Inferior parietal cortex (tissue), 1 donor: Measurements from ENCODE around the gene LNX2.

Experiments
- DNase-seq: peaks from one replicate; pipeline ENCODE4 v3.0.0-alpha.2; 2016; ENCODE audit errors: extremely low spot score

Gene LNX2

DNA sequence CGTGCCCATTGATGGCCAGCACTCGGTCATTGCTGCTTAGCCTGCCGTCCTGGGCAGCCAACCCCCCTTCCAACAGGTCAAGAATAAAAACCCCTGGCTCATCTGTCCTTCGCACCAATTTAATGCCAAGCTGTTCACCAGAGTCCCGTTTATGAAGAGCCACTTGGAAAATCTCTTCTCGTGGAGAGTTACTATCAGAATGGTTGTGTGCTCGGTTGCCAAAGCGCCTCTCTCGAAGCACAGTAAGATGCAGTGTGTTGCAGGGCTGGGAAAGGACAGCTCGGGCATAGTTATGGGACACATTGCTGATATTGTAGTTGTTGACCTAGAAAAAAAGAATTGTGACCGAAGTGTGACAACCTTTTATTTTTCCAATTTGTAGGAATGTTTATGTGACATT lies 57.9 kb downstream of the LNX2 start:
- DNase-seq: no peak

DNA sequence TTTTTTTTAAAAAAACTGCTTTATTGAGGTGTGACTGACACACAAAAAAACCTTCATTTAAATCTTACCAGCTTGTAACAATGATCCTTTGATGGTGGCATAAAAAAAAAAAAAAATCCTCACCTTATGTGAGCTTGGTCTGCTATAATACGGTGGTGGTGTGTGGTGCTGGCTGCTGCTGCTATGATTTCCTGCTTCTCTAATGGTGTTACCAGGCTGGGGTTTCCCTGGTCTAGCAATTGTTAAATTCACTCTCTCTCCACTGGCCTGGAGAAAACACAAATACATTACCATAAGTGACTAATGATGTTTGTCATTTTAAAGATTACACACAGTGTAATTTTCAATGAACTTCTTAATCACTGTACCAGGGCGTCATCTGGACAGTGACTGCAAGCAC lies 60.6 kb downstream of the LNX2 start:
- no peak for DNase-seq

DNA sequence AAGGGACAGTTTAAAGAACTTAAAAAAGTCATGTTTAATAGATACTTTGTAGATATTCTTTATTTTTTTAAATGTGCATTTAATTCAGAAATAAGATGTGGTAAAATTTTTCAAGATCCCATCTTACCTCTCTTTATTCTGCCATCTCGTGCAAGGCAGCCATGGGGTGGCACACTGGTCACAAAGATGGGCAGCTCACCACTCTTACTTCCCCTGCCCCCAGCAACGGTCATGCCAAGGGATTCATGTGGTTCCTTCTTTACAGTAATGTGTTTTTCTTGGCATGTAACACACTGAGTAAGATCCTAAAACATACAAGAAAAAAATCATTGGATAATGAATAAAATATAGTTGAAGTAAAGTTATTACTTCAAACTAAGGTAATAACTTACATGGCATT lies 64.2 kb downstream of the LNX2 start:
- DNase-seq: no peak

DNA sequence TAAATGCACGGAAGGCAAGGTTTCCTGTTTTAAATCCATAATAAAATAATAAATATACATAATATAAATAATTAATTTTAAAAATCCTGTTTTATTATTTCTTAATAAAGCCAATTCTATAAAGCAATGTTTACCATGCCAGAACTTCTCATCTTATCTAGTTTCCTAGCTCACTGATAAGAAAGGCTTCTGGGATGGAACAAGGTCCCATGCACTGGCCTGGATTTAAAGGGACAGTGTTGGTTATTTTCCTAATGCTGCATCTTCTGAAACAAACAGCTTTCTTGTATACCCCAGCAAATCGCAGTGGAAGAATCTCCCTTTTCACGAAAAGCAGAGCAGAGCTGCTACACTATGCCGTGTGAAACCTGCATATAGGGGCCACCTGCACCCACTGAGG lies 68.8 kb downstream of the LNX2 start:
- DNase-seq: no peak

DNA sequence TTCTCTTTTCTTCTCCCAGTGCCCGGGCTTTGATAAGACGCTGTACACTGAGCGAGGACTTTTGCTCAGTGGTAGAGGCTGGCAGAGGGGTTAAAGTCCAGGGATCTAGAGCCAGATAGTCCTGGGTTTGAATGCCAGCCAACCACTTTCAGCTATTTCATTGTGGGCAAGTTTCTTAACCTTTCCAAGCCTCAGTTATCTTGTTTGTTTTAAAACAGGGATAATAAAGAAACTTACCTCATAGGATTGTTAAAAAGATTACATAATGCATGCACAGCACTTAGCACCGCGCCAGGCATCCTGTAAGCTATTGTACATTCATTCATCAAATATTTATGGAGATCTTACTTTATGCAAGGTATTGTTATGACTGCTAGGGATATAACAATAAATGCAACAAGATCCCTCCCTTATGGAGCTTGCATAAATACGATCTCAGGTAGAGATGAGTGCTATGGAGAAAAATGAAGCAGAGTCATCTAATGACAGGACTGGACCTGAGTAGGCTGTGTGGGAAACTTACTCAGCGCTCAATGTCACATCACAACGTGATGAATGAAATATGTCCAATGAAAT lies 70.8 kb downstream of the LNX2 start:
- no peak for DNase-seq

DNA sequence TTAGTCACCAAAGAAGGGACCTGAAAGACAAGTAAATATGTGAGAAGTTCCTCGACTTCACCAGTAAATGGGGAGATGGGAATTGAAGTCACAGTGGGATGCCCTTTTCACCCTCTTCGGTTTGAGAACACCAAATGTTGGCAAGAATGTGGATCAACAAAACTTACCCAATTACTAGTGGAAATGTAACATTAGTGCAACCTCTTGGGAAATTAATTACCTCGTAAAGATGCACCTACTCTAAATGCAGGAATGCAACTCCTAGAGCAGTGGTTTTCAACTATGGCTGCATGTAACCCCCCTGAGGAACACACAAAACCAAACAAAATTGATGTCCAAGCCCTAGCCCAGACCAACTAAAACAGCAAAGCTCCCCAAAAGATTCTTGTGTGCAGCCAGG lies 78.1 kb downstream of the LNX2 start:
- no peak for DNase-seq

DNA sequence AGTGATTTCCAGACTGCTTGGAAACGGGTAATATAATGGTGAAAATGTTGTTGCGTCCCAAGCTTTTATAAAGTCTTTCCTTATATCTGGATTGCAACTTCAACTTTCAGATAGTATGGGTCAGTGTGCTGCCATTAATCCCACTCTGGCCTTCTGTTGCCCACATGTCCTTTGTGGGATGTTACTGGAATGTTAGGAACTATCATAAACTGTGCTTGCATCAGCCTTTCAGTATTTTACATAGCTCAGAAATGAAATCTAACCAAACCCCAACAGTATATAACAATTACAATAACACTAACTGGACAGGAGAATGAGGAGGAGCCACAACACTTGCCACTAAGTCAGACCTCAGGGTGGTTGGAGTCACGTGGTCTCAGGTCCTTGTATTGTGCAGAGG lies 78.9 kb downstream of the LNX2 start:
- no peak for DNase-seq

DNA sequence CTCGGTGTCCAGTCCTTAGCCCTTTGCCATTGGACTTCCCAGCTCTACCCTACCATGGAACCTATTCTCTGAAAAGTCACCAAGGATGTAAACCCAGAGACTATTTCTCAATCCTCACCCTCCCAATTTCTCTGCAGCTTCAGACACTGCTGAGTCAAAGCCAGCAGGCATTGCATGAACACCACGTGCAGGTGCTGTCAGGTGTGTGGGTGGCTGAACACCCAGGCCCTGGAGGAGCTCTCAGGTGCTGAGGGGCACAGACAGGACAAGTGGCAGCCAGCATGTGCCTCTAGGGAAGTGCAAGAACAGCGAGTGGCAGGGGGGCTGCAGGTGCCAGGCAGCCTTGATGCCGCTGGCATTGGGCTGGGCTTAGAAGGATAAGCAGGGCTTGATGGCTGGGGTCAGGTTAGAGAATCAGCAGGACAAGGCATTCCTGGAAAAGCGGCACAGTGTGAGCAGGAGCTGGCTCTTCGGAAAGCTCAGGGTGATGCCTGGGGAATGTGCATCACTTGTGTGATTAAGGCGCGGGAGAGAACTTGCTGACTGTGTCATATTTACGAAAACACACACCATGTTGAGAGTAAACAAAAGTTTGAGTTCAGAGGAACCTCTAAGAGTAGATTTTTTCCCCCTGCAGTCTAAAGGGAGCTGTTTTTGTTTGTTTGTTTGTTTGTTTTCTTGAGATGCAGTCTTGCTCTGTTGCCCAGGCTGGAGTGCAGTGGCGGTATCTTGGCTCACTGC lies 83.8 kb downstream of the LNX2 start:
- no peak for DNase-seq

DNA sequence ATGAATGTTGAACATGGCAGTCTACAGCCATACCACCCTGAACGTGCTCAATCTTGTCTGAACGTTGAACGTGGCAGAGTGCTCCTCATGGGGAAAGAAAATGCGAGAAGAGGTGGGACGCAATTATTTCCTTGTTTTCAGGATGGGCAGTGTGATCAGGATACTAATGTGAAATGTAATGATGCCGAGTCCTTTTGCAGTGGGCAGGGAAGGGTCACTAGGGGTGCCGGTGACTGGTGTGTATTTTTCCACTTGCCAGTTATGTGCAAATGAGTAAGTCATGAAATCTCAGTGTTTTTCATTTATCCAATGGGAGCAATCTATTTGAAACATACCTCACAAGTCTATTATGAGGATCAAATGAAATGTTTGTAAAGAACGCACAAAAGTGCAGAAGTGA lies 84.8 kb downstream of the LNX2 start:
- DNase-seq: no peak

DNA sequence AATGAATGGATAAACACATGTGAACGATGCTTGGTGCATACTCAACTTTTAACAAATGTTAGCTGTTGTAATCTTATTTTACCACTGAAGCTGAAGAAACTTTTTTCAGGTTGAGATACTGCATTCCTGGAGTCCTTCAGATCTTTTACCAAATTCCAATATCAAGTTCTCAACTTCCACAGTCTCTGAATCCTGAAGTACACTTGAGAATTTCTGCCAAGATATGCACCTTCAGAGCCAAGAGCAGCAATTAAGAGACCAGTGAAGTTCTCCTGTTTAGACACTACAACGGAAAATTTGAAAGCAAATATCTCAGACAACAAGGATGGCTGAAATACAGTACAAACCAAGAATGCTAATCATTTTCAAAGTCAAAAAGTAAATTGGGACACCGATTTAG lies 85.3 kb downstream of the LNX2 start:
- no peak for DNase-seq

DNA sequence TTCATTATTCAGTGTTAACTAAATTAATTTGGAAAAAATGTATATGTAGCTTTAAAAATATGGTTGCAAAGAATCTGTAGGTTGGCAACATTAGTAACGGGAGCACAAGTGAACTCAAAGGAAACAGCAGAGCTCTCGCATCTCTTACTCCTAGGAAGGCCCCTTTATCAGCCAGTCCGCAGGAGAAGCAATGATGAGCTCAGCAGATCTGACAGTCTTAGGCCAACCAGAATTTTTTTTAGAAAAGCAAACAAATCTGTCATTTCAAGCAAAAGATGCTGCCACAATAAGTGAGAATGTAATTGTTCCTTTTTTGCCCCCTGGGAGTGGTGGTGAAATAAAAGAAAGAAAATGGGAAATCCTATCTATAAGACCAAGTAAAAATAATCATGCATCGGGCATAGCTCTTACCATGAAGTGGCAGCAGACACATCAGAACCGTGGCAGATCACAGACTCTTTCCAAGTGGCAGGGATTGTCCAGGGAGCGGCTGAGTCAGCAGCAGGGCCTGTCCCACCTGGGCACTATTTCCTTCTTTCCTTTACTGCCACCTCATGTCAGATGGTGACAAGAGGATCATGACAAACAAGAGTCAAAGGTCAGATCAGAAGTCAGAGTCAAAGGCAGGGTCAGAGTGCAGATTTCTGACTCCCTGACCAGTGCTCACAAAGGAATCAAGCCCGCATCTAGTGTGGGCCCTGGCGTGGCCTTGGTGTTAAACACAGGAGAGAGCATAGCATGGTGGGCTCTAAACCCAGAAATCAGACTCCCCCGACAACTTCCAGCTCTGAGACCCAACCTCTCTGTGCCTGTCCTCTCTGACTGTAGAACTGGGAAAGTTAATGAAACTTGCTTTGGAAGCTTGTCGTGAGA lies 86.0 kb downstream of the LNX2 start:
- DNase-seq: no peak

DNA sequence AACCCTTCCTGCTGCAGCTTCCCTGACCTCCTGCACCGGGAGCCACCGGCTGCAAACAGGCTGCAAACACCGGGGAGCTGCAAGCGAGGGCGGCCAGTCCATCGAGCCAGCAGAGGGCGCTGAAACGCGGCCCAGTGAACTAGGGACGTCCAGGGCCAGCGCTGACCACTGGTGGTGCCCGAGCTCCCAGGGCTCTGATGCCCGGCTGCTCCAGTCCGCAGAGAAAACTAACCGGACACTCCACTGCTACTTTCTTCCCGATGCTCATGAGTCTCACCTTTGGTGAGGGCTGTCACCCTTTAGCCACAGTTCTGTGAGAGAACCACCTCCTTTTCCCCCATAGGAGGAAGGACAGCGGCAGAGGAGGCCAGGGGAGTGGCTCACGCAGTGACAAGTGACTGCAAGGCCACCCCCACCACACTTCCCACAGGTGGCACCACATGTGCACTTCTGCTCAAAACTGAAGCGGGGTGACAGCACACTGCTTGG lies 87.1 kb downstream of the LNX2 start:
- peak; percentile 78 for DNase-seq

DNA sequence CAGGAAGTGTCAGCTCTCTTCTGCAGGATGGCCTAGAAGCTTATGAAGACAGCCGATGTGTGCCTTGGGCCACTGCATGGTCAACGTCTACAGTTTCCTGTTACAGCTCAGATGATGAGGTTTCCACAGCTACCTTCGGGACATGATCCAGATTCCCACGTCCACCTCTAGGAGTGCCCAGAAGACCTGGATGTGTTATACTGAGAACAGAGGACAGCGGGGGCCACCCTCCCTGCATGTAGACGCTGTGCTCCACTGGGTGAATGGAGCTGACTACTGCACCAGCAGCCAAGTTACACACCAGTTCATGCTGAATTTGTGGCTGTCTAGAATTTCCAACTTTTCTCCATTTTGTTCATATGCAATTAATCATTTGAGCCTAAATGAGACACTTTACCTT lies 91.4 kb downstream of the LNX2 start:
- DNase-seq: no peak

DNA sequence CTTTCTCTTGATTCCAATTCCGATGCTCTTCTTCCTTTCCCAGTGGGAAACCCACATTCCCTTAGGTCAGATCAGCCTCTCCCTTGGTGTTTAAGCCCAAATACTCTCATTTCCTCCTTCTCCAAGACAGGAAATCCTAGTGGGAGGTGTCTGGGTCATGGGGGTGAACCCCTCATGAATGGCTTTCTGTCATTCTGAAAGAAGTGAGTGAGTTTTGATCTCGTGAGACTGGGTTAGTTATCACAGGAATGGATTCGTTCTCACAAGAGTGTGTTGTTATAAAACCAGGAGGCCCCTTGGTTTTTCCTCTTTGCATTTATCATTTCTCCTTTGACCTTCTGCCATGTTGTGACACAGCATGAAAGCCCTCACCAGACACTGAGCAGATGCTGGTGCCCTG lies 93.8 kb downstream of the LNX2 start:
- DNase-seq: no peak

DNA sequence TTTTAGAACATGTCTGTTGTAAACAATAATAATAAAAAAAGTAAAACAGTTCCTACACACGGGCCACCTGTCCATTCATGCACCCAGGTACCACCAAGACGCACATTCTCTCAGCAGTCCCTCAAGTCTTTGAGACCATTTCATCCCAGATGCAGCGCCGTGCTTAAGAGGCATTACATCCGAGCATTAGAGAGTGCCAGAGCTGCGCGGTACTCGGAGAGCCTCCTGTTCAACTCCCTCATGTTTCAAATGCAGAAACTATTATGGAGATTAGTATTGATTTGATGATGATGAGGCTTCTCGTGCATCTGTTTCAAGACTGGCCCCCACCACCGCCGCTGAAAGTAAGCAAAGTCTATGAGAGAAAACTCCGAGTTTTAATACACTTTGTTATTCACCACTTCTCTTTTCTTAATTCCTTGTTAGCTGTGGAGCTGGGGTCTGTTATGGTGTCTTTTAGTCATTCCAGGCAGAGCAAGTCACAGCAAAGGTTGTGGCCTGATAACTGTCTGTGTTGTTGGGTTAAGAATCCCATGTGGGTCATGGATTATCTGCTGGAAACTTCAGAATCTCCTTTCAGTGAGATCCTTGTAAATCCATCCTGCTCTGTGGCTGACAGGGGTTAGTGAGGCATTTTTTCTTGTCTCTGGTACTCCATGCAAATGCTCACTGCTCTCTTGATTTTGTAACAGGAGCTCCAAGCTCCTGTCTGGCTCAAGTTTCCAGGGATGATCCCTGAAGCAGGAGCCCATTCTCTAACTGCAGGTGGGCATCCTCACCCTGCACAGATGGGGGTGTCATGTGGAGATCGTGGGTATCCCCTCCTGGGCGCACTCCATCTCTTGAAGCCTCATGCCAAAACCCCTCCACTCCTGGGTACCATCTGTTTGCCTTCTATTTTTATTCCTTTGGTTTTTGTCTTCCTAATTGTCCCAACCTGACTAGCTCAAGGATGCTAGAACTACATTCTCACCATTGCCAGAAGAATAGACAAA lies 95.1 kb downstream of the LNX2 start:
- DNase-seq: no peak

DNA sequence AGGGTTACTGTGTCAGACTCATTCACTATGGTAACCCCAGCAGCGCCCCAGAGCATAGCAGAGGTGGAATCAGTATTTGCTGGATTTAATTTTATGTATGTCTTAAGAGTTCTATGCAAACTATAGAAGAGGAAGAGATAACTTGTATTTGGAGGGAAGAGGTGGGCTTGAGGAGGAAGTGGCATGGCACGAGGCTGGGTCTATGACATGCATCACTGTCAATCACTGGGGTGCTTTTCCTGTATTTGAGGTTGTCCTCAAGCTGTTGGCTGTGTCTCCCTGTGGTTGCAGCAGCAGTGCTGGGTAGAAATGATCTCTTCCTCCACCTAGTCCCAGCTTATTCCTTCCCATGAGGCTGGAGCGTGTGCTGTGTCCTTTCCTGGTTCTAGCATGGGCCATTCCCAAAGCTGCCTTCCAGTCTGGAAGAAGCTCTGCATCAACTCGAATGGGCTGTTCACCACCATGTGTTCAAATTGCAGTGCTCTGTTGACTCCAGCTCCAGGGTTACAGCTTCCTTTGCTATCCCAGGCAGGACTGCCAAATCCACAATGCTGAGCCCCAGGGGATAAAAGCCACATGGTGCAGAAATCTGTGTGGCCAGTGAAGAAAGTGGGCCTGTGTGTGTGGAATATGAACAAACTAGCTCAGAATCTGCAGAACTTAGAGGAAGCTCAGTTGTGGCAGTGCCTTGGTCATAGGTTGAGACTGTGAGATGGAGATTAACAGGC lies 96.8 kb downstream of the LNX2 start:
- DNase-seq: no peak

DNA sequence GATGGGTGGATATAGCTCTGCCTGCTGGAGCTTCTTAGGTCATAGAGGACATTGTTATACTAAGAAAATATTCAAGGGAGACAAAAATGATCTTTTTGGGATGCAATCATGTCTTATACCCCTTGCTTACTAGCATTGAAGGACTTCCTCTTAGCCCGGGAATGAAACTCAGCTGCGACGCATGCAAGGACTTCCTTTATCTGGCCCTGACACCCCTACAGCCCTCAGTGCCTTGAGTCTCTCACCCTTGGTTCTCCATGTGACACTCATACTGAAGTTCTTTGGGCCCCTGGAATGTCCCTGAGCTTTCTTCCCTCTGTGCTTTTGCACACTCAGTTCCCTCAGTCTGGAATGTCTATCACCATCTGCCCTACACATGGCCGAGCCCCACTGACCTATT lies 97.5 kb downstream of the LNX2 start:
- no peak for DNase-seq

DNA sequence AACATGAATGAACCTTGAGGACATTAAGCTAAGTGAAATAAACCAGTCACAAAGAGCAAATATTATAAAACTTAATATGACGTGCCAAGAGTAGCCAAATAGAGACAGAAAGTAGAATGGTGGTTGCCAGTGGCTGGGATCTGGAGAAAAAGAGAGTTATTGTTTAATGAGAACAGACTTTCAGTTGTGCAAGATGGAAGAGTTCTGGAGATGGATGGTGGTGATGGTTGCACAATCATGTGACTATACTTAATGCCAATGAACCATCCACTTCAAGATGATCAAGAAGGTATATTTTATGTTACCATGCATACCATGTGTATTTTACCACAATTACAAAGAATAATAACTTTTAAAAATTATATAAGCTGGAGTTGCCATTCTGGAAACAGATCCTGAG lies 104.2 kb downstream of the LNX2 start:
- DNase-seq: no peak

DNA sequence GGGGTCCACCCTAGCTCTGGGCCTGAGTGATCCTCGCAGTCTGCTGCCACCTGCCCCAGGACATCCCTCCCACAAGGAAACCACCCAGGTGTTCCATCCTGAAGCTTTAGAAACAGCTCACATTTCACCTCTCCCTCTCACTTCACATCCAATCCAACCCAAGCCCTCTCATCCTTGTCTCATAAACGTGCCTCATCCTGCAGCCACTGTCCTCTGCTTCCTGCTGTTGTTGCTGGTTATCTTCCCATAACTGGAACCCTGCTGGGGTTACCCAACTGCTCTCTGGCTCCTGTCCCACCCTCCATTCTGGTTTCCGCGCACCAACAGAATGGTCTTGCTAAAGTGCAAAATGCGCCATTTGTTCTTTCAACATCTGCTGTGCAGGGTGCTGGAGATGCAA lies 110.2 kb downstream of the LNX2 start:
- DNase-seq: no peak

DNA sequence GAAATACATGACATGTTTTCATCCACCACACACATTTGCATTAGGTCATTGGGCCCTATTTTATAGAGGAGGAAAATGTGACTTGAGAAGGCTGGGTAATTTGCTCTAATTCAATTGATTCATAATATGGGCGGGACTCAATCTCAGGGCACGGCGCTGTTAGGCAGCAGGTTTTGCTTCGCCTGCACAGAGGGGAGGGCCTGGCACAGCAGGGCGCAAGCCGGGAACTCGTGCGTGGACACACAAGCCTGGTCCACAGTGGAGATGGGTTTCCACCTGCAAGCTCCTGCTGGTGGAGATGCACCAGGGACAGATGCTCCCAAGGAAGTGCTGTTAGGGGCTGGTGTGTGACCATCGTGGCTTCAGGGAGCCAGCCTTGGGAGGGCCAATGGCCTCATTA lies 111.5 kb downstream of the LNX2 start:
- DNase-seq: no peak

DNA sequence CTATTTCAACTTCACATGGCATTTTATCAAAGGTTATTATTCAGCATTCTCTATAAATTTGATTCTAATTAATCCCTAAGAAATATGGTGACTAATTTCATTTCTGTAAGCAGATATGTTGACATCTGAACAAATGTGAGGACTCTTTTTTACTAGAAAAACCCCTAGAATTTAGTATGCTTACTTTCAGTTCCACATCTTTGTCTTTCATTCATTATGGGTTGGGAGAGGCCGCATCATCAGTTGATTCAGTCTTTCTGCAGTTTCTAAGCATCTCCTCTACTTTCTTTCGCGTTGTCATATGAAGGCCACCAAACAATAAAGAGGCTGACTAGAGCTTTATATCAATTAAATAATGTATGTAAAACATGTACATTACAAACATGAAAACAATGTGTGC lies 114.5 kb downstream of the LNX2 start:
- DNase-seq: no peak
